Measurements from ENCODE around the gene ZNF445.
"Not testable (repeated sequence)": the region's sequence is repeated elsewhere in the genome, so short reads cannot be mapped to it uniquely, and the experiment has no call there.

The ZNF445 gene

GRCh38 chr3:44474886-44475285 is 2.6 kb downstream of the ZNF445 start:
- H3K27ac ChIP-seq (ENCODE audit: low read length); H3K9me3 ChIP-seq (ENCODE audit: control insufficient read depth, low read depth, low read length); H3K4me3 ChIP-seq (ENCODE audit: low read length); H3K9ac ChIP-seq (ENCODE audit: low read length); H3K27me3 ChIP-seq (ENCODE audit: control insufficient read depth, insufficient read depth, low read length); H3K36me3 ChIP-seq (ENCODE audit: control insufficient read depth, low read depth, low read length); H3K4me1 ChIP-seq (ENCODE audit: control insufficient read depth, low read depth, low read length): not testable (repeated sequence)

- Histone ChIP-seq H3K4me1 (ENCODE audit: control insufficient read depth, low read depth, low read length) (peaks cover 11% of the 10 kb centered on the region), H3K9ac (ENCODE audit: low read length) (no peak overlapping the region), H3K36me3 (ENCODE audit: control insufficient read depth, low read depth, low read length) (peaks cover 3% of the 10 kb centered on the region), H3K27ac (ENCODE audit: low read length) (no peak overlapping the region), H3K27me3 (ENCODE audit: control insufficient read depth, insufficient read depth, low read length) (no peaks in the 10 kb centered on the region), H3K4me3 (ENCODE audit: low read length) (no peak overlapping the region), H3K9me3 (ENCODE audit: control insufficient read depth, low read depth, low read length) (no peaks in the 10 kb centered on the region)
These were observed 7.0 kb downstream of the ZNF445 start for GRCh38 chr3:44470430-44470829.

DNA sequence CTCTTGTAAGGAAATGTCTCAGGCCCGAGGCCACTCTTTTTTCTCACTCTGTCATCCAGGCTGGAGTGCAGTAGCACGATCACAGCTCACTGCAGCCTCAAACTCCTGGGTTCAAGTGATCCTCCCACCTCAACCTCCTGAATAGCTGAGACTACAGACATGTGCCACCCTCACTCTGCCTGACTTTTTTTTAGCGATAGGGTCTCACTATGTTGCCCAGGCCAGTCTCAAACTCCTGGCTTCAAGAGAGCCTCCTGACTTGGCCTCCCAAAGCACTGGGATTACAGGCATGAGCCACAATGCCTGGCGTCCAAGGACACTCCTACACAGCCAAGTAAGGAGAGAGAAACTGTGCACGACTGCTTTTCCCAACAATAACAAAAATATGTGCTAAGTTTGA is 7.6 kb downstream of the ZNF445 start:
- Histone ChIP-seq H3K27ac (ENCODE audit: low read length) (no peak overlapping the region), H3K9me3 (ENCODE audit: control insufficient read depth, low read depth, low read length) (no peaks in the 10 kb centered on the region), H3K4me3 (ENCODE audit: low read length) (no peak overlapping the region), H3K9ac (ENCODE audit: low read length) (no peak overlapping the region), H3K36me3 (ENCODE audit: control insufficient read depth, low read depth, low read length) (peaks cover 3% of the 10 kb centered on the region), H3K27me3 (ENCODE audit: control insufficient read depth, insufficient read depth, low read length) (no peaks in the 10 kb centered on the region), H3K4me1 (ENCODE audit: control insufficient read depth, low read depth, low read length) (peaks cover 11% of the 10 kb centered on the region)

GRCh38 chr3:44468572-44469520 is 8.6 kb downstream of the ZNF445 start:
- no peaks in the 10 kb centered on the region for H3K9me3 ChIP-seq (ENCODE audit: control insufficient read depth, low read depth, low read length)
- H3K27ac ChIP-seq (ENCODE audit: low read length) = no peak overlapping the region
- no peaks in the 10 kb centered on the region for H3K27me3 ChIP-seq (ENCODE audit: control insufficient read depth, insufficient read depth, low read length)
- no peak overlapping the region for H3K9ac ChIP-seq (ENCODE audit: low read length)
- no peak overlapping the region for H3K4me3 ChIP-seq (ENCODE audit: low read length)
- H3K36me3 ChIP-seq (ENCODE audit: control insufficient read depth, low read depth, low read length) = peaks cover 3% of the 10 kb centered on the region
- peaks cover 11% of the 10 kb centered on the region for H3K4me1 ChIP-seq (ENCODE audit: control insufficient read depth, low read depth, low read length)

DNA sequence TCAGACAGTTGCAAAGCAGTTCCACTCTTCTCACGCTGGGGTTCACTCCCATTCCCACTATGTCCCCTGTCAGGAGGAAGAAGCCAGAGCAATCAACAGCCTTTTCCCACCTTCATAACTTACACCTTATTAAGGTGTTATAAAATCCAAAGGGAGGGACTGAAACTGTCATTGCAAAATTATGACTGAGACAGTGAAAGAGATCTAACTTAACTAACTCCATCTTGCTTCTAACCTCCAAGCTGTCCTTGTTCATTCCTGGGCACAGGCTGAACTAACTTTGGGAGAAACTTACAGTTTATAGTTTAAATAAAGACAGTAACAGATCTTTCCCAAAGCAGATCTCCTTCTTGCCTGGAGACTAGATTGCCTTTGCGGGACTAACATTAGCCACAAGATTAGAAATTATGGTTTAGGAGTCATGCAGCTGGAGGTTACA is 9.4 kb downstream of the ZNF445 start:
- H3K36me3 ChIP-seq (ENCODE audit: control insufficient read depth, low read depth, low read length); H3K27ac ChIP-seq (ENCODE audit: low read length); H3K27me3 ChIP-seq (ENCODE audit: control insufficient read depth, insufficient read depth, low read length); H3K9ac ChIP-seq (ENCODE audit: low read length); H3K4me3 ChIP-seq (ENCODE audit: low read length); H3K9me3 ChIP-seq (ENCODE audit: control insufficient read depth, low read depth, low read length): not testable (repeated sequence)
- H3K4me1 ChIP-seq (ENCODE audit: control insufficient read depth, low read depth, low read length) = peaks cover 11% of the 10 kb centered on the region

DNA sequence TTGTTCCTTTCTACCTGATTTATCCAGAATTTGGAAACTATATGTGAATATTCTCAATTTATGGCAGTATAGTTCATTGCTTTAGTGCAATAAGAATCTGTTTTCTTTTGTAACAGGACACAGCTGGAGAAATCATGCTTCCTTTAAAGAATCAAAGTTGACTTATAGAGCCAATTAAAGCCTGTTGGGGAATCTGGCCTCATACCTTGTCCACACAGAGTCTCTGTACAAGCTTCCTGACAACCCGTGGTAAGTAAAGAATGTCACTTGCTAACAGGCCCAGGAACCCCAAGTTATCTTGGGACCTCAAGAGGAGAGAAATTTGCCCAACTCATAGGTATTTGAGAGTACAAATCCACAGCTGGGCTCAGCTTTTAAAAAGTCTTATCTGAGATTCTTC is 10.2 kb downstream of the ZNF445 start:
- Histone ChIP-seq H3K4me3 (ENCODE audit: low read length) (no peak overlapping the region), H3K4me1 (ENCODE audit: control insufficient read depth, low read depth, low read length) (peaks cover 11% of the 10 kb centered on the region), H3K9ac (ENCODE audit: low read length) (no peak overlapping the region), H3K36me3 (ENCODE audit: control insufficient read depth, low read depth, low read length) (peaks cover 7% of the 10 kb centered on the region), H3K27ac (ENCODE audit: low read length) (no peak overlapping the region), H3K27me3 (ENCODE audit: control insufficient read depth, insufficient read depth, low read length) (no peaks in the 10 kb centered on the region), H3K9me3 (ENCODE audit: control insufficient read depth, low read depth, low read length) (no peaks in the 10 kb centered on the region)

DNA sequence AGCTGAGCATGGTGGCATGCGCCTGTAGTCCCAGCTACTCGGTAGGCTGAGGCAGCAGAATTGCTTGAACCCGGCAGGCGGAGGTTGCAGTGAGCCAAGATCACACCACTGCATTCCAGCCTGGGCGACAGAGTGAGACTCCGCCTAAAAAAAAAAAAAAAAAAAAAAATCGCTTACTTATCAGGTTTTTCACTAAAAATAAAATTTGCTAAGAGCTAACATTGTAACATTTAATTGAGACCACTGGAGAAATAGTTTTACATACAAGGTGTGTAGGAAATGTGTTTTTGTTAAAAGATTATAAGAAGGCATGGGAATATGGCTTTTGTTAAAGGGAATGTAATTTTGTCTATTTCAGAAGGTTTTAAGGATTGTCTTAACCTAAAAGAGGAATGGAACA is 12.6 kb downstream of the ZNF445 start:
- not testable (repeated sequence) for H3K27me3 ChIP-seq (ENCODE audit: control insufficient read depth, insufficient read depth, low read length); H3K36me3 ChIP-seq (ENCODE audit: control insufficient read depth, low read depth, low read length); H3K9me3 ChIP-seq (ENCODE audit: control insufficient read depth, low read depth, low read length)

DNA sequence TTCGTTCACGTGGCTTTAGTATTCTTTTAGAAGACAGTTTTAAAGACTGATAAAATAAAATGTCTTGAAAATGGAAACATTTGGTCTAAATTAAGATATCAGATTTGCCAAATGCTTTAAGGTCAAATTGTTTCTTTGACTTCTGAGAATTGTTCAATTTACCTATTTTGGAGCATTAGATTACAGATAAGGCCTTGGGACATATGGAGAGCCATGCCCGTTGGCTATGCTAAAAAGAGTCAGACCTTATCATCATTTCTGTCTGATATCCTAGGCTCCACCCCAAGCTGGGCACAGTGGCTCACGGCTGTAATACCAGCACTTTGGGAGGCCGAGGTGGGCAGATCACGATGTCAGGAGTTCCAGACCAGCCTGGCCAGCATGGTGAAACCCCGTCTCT is 13.0 kb downstream of the ZNF445 start:
- Histone ChIP-seq H3K36me3 (ENCODE audit: control insufficient read depth, low read depth, low read length) (peaks cover 7% of the 10 kb centered on the region), H3K4me3 (ENCODE audit: low read length) (no peak overlapping the region), H3K4me1 (ENCODE audit: control insufficient read depth, low read depth, low read length) (peaks cover 11% of the 10 kb centered on the region), H3K9ac (ENCODE audit: low read length) (no peak overlapping the region), H3K9me3 (ENCODE audit: control insufficient read depth, low read depth, low read length) (no peaks in the 10 kb centered on the region), H3K27ac (ENCODE audit: low read length) (no peak overlapping the region), H3K27me3 (ENCODE audit: control insufficient read depth, insufficient read depth, low read length) (no peaks in the 10 kb centered on the region)

More for the DNA sequence above, 12.6 kb downstream of the ZNF445 start:
- H3K27ac ChIP-seq (ENCODE audit: low read length); H3K9ac ChIP-seq (ENCODE audit: low read length); H3K4me3 ChIP-seq (ENCODE audit: low read length): not testable (repeated sequence)
- peaks cover 11% of the 10 kb centered on the region for H3K4me1 ChIP-seq (ENCODE audit: control insufficient read depth, low read depth, low read length)

- H3K4me3 ChIP-seq (ENCODE audit: low read length); H3K27me3 ChIP-seq (ENCODE audit: control insufficient read depth, insufficient read depth, low read length); H3K27ac ChIP-seq (ENCODE audit: low read length); H3K4me1 ChIP-seq (ENCODE audit: control insufficient read depth, low read depth, low read length); H3K9me3 ChIP-seq (ENCODE audit: control insufficient read depth, low read depth, low read length); H3K9ac ChIP-seq (ENCODE audit: low read length): not testable (repeated sequence)
- peaks cover 27% of the 10 kb centered on the region for H3K36me3 ChIP-seq (ENCODE audit: control insufficient read depth, low read depth, low read length)
These were observed 17.4 kb downstream of the ZNF445 start for GRCh38 chr3:44460050-44460449.

DNA sequence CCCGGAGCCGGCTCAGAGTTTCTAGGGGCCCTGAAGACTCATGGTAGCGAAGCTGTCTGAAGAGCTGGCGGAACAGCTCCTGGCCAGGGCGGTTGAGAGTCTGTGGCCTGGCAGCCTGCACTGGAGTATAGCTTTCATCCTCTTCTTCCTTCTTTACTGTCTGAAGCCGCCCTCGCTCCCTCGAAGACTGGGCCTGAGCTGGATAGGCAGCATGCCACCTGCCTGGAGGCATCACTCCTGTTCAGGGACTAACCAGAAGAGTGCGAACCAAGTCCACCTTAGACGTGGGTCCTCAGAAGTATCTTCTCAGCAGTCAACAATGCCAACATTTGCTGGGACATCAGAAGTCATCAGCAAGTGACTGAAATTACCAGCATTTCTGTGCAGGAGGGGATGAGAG is 22.2 kb downstream of the ZNF445 start:
- Histone ChIP-seq H3K9ac (ENCODE audit: low read length) (no peak overlapping the region), H3K4me3 (ENCODE audit: low read length) (no peak overlapping the region), H3K27me3 (ENCODE audit: control insufficient read depth, insufficient read depth, low read length) (no peaks in the 10 kb centered on the region), H3K4me1 (ENCODE audit: control insufficient read depth, low read depth, low read length) (no peaks in the 10 kb centered on the region), H3K9me3 (ENCODE audit: control insufficient read depth, low read depth, low read length) (no peaks in the 10 kb centered on the region), H3K36me3 (ENCODE audit: control insufficient read depth, low read depth, low read length) (peaks cover 45% of the 10 kb centered on the region), H3K27ac (ENCODE audit: low read length) (no peak overlapping the region)

DNA sequence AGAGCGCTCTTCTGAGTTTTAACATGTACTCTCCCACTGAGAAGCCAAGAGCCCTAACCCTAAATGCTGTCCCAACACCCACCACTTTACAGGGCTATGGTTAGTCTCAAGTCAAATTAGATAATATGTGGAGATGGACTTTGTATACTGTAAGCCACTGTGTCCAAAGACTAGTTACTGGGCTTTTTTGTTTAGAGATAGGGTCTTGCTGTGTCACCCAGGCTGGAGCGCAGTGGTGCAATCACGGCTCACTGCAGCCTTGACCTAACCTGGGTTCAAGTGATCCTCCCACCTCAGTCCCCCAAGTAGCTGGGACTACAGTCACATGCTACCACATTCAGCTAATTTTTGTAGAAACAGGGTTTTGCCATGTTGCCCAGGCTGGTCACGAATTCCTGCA is 23.2 kb downstream of the ZNF445 start:
- Histone ChIP-seq H3K9ac (ENCODE audit: low read length) (no peak overlapping the region), H3K36me3 (ENCODE audit: control insufficient read depth, low read depth, low read length) (peaks cover 56% of the 10 kb centered on the region), H3K9me3 (ENCODE audit: control insufficient read depth, low read depth, low read length) (no peaks in the 10 kb centered on the region)

DNA sequence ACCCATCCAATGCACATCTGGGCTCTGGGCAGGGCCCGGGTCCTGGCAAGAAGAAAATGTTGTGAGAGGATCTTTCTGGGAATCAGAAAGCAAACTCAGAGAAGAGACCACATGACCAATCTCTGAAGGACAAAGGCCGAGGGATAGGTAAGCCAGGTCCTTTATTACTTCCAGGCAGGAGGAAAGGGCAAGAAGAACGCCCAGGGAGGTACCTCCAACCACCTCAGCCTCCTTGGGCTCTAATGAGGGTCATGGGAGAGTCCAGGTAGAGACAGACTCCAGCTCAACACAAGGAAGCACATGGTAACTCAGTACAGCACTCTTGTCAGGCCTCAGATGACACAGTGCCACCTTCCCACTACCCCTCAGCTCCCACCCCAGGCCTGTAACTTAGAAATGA is 26.0 kb downstream of the ZNF445 start:
- no peak overlapping the region for H3K27ac ChIP-seq (ENCODE audit: low read length)
- H3K4me3 ChIP-seq (ENCODE audit: low read length) = no peak overlapping the region
- no peaks in the 10 kb centered on the region for H3K9me3 ChIP-seq (ENCODE audit: control insufficient read depth, low read depth, low read length)
- H3K27me3 ChIP-seq (ENCODE audit: control insufficient read depth, insufficient read depth, low read length) = no peaks in the 10 kb centered on the region
- H3K4me1 ChIP-seq (ENCODE audit: control insufficient read depth, low read depth, low read length) = no peaks in the 10 kb centered on the region
- H3K36me3 ChIP-seq (ENCODE audit: control insufficient read depth, low read depth, low read length) = peaks cover 73% of the 10 kb centered on the region
- no peak overlapping the region for H3K9ac ChIP-seq (ENCODE audit: low read length)

More for the DNA sequence above, 23.2 kb downstream of the ZNF445 start:
- Histone ChIP-seq H3K27me3 (ENCODE audit: control insufficient read depth, insufficient read depth, low read length) (no peaks in the 10 kb centered on the region), H3K4me1 (ENCODE audit: control insufficient read depth, low read depth, low read length) (no peaks in the 10 kb centered on the region), H3K27ac (ENCODE audit: low read length) (no peak overlapping the region), H3K4me3 (ENCODE audit: low read length) (no peak overlapping the region)
